Small intestine (tissue), 7 donors: ENCODE results near the gene ABCA2. TPM values are rescaled to one million over a fixed set of nuclear protein-coding genes. Genes with fewer than 3 reads are reported as not detected.
A peak's percentile ranks its signal among the peaks of the same experiment; 100 is the strongest.

Experiments
- DNase-seq, 2 donors: peaks; one replicate each; pipeline versions ENCODE4 v3.0.0 to v3.0.0-alpha.2; 2013
- FAIRE-seq: peaks from 2 replicates; lab custom pipeline; 2012; peaks lifted over from hg19 to GRCh38; lab: Jason Lieb, UNC
- H3K27ac ChIP-seq, 3 donors: one replicate each; pipeline ENCODE4 v1.5.1; 2013; ENCODE audit warnings: low read length in 2 of 3, mild to moderate bottlenecking in 2 of 3, control low read depth in 1 of 3, inconsistent platforms in 1 of 3, low read depth in 1 of 3, moderate library complexity in 1 of 3
- H3K27me3 ChIP-seq, 3 donors: one replicate each; pipeline ENCODE4 v1.6.1; 2013; ENCODE audit warnings: low read length in 3 of 3, inconsistent platforms in 1 of 3; ENCODE audit not compliant: control insufficient read depth in 3 of 3, insufficient read depth in 3 of 3
- H3K36me3 ChIP-seq, 3 donors: one replicate each; pipeline ENCODE4 v1.6.1; 2013; ENCODE audit warnings: low read length in 3 of 3, inconsistent platforms in 1 of 3, low read depth in 1 of 3, mild to moderate bottlenecking in 1 of 3, moderate library complexity in 1 of 3; ENCODE audit not compliant: control insufficient read depth in 3 of 3, insufficient read depth in 2 of 3
- H3K4me1 ChIP-seq, 3 donors: one replicate each; pipeline ENCODE4 v1.6.1; 2013; ENCODE audit warnings: low read length in 2 of 3, inconsistent platforms in 1 of 3, low read depth in 1 of 3, mild to moderate bottlenecking in 1 of 3, moderate library complexity in 1 of 3; ENCODE audit not compliant: control insufficient read depth in 3 of 3, insufficient read depth in 2 of 3
- H3K4me3 ChIP-seq, 3 donors: one replicate each; pipeline ENCODE4 v1.5.1; 2013; ENCODE audit warnings: low read length in 3 of 3, control low read depth in 1 of 3, inconsistent platforms in 1 of 3, low read depth in 1 of 3, mild to moderate bottlenecking in 1 of 3, moderate library complexity in 1 of 3
- H3K9me3 ChIP-seq, 2 donors: one replicate each; pipeline ENCODE4 v1.6.1; 2013; ENCODE audit warnings: low read depth in 1 of 2, low read length in 1 of 2; ENCODE audit not compliant: control insufficient read depth in 2 of 2, insufficient read depth in 1 of 2
- WGBS, 3 donors: extraction: QIAGEN DNeasy Blood & Tissue Kit; methylation state at CpG; one replicate each; pipeline ENCODE4 v1.1.7; 2013; 5-methylcytosine and 5-hydroxymethylcytosine counted together
- polyA plus RNA-seq, 4 donors: library from polyadenylated mRNA; stranded (reverse) in 3 of 4; unstranded in 1 of 4; fragments of 200-250 nt in 3 of 4; fragments of 120-200 nt in 1 of 4; gene quantifications; one replicate each; pipeline versions ENCODE4 v1.2.1 to v1.2.3, GENCODE V29; 2013
- donor health status: healthy with polysubstance abuse.
- donor health status: control.
- donor health status: control.
- donor health status: Bipolar disorder and iron deficiency.
- donor health status: healthy.

Gene ABCA2
- polyA plus RNA-seq, 4 donors, result 3.4 to 29.0 (median 8.8) TPM

DNA sequence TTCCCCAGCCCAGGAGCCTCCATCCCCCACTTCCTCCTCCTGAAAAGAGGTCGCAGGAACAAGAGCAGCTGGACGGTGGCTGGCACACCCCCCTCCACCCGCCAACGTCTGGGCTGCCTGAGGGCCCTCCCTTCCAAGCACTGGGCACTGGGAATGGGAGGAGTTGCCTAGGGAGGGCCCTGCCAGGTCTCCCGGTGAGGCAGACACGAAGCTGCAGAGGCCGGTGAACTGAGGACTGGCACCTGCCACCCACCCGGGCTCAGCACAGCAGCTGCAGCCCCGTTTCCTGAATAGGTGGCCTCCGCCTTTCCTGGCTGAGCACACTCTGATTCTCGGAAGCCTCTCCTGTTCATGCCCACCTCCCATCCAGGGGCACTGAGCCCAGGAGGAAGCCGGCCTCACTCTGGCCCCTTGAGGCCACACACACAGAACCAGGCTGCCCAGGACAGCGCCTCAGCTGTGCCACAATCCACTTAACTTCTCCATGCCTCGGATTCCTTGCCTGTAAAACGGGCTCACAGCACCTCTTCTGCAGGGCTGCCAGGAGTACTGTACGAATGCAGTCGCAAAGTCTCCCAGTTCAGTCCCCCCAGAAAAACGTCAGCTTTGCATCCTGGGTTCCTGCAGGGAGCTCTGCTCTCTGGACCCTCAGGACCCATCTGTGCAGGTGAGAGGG is 16.6 kb upstream of the ABCA2 start:
- Histone ChIP-seq H3K36me3 (peaks cover 0 to 9% (median 0%) of the 10 kb centered on the region in 3 donors), H3K27me3 (peaks cover 0 to 58% (median 6%) of the 10 kb centered on the region in 3 donors), H3K4me1 (peaks cover 0 to 24% (median 2%) of the 10 kb centered on the region in 3 donors), H3K4me3 (peak overlapping the region; percentile 29 to 55 (median 46)), H3K9me3 (no peaks in the 10 kb centered on the region), H3K27ac (peak overlapping the region in 1 of 3 donors; percentile 55)
- 9 to 33% (median 19%) methylated on average over 18 of the region's 18 CpGs for WGBS, 3 donors
- no peak for FAIRE-seq
- DNase-seq, result no peak

DNA sequence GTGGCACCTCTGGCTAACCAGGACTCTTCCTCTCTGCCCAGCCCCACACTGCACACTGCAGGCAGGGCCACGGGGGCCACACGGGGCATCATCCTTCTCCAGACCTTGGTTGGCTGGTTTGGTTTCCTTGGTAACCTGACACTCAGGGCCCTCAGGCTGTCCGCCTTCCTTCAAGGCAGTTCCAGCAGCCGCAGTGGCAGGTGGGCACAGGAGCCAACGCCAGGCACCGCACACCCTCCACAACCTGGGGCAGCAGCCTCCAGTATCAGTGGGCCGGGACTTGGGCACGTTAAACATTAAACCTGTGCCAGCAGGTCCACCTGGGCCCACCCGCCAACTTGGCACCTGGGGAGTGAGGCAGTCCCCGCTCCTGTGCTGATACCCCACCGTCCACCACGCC is 16.0 kb upstream of the ABCA2 start:
- Histone ChIP-seq H3K9me3 (no peaks in the 10 kb centered on the region), H3K4me3 (no peak overlapping the region), H3K4me1 (peaks cover 0 to 24% (median 2%) of the 10 kb centered on the region in 3 donors), H3K27me3 (peaks cover 0 to 52% (median 3%) of the 10 kb centered on the region in 3 donors), H3K27ac (peak overlapping the region in 1 of 3 donors; percentile 55), H3K36me3 (peaks cover 0 to 15% (median 0%) of the 10 kb centered on the region in 3 donors)
- 8 to 51% (median 23%) methylated on average over 11 to 12 of the region's 12 CpGs for WGBS, 3 donors
- no peak for DNase-seq
- no peak for FAIRE-seq

DNA sequence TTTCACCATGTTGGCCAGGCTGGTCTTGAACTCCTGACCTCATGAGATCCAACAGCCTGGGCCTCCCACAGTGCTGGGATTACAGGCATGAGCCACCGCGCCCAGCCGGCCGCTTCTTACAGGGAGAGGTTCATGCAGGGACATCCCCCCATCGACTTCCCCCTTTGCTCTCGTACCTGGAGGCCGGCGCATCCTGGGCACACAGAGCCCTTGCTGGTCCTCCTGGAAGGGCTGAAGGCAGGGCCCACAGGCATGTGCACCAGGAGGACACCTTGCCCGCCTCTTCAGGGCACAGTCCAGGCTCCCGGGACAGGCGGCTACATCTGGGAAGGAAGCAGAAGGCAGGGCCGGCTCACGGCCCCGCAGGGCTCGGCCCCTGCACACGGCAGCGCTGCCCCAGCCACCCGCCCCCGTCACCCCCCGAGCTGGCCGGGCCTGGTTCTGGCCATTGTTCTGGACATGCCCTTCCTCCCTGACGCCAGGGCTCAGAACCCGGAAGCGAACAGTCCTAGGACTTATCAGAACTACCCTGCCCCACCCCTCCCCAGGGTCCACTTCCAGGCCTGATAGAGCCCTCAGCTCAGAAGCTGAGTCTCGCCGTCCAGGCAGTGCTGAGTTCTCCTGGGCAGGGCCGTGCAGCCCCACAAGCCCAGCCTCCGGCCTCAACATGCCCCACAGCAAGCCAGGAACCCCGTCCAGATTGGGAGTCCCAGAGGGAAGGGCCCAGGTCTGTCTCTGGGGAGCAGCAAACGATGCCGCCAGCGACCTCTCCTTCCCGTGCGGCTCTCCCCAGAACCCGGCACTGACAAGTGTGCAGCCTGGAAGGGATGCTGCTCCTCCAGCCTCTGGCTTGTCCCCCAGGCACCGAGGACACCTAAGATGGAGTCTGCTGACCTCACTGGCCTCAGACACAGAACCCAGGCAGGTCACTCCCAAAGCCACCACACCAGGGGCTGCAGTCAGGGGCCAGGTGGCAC is 15.0 kb upstream of the ABCA2 start:
- peak in 1 of 2 donors; percentile 84 for DNase-seq
- Histone ChIP-seq H3K4me3 (no peak overlapping the region), H3K27ac (peak overlapping the region in 1 of 3 donors; percentile 55), H3K4me1 (peaks cover 0 to 24% (median 2%) of the 10 kb centered on the region in 3 donors), H3K9me3 (no peaks in the 10 kb centered on the region), H3K36me3 (peaks cover 0 to 20% (median 0%) of the 10 kb centered on the region in 3 donors), H3K27me3 (peaks cover 0 to 43% (median 3%) of the 10 kb centered on the region in 3 donors)
- FAIRE-seq, result no peak
- WGBS, 3 donors, result 30 to 64% (median 55%) methylated on average over 29 to 36 of the region's 36 CpGs

DNA sequence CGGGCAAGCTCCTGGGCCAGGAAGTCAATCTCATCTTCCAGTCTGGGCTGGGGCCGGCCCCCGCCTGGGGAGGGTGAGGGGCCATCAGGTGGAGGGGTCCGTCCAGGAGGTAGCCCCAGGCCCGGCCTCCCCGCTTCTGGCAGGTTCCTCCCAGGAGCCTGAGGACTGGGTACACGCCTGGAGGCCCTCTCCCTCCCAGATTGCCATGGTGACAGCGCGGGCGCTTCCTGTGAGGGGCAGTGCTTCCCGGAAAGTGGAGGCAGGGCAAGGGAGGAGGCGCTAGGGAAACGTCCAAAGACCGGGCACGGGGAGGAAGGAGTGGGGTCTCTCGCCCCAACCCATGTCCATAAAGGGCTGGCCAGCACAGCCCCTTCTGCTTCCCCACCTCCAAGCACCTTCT is 13.1 kb upstream of the ABCA2 start:
- Histone ChIP-seq H3K27me3 (peaks cover 0 to 24% (median 0%) of the 10 kb centered on the region in 3 donors), H3K9me3 (no peaks in the 10 kb centered on the region), H3K4me1 (peaks cover 0 to 20% (median 0%) of the 10 kb centered on the region in 3 donors), H3K4me3 (no peak overlapping the region), H3K36me3 (peaks cover 0 to 22% (median 0%) of the 10 kb centered on the region in 3 donors), H3K27ac (no peak overlapping the region)
- DNase-seq, result no peak
- 63 to 73% (median 71%) methylated on average over 16 of the region's 16 CpGs for WGBS, 3 donors
- no peak for FAIRE-seq

DNA sequence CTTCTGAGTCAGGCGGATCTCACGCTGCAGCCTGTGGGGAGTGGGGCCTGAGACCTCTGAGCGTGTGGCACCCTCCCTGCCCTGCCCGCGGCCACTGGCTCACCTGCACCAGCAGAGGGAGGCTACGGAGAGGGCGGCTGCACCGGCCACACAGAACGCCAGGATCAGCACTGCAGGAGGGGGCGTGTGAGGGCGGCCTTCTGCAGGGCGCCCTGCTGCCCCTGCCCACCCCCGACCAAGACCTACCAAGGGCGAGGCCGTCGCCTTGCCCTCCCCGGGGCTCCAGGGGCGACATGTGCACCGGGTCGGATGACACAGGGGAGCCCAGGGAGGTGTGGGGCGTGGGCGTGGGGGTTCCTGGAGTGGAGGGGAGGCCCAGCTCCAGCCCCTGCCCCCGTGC is 12.5 kb upstream of the ABCA2 start:
- FAIRE-seq (no peak), DNase-seq (no peak)
- Histone ChIP-seq H3K27me3 (peaks cover 0 to 21% (median 0%) of the 10 kb centered on the region in 3 donors), H3K4me3 (no peak overlapping the region), H3K4me1 (peaks cover 0 to 21% (median 0%) of the 10 kb centered on the region in 3 donors), H3K9me3 (no peaks in the 10 kb centered on the region), H3K36me3 (peaks cover 0 to 22% (median 0%) of the 10 kb centered on the region in 3 donors), H3K27ac (no peak overlapping the region)
- 85 to 91% (median 87%) methylated on average over 16 to 23 of the region's 23 CpGs for WGBS, 3 donors

DNA sequence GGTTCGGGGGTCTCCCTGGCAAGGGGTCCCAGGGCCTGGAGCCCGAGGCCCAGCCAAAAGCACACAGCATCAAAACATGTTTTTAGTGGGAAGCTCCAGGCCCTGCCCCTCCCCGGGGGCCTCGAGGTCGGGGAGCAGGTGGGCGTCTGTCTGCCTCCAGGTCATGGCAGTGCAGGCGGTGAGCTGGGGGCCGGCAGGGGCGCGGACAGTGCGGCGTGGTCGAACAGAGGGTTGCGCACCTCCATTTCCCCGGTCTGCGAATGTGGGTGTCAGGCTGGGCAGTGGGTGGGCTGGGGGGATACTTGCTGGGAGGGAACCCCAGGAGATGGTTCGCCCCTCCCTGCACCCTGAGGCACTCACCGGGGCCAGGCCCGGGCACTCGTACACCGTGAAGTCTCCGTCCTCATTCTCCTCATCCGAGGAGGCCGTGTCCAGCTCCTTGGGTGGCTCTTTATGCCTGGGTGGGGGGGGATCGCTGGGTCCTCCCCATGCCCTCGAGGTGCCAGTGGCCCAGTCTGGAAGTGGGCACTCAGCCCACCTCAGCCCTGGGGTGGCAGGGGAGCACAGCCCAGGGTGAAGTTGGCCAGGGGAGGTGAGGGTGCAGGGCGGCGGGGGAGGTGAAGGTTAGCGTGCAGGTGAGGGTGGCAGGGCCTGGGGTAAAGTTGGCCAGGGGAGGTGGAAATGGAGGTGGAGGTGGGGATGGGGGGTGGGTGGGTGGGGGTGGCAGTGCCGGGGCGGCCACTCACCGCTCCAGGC is 11.8 kb upstream of the ABCA2 start:
- Histone ChIP-seq H3K9me3 (no peaks in the 10 kb centered on the region), H3K27me3 (peaks cover 0 to 13% (median 0%) of the 10 kb centered on the region in 3 donors), H3K27ac (no peak overlapping the region), H3K4me1 (peaks cover 0 to 20% (median 0%) of the 10 kb centered on the region in 3 donors), H3K36me3 (peaks cover 0 to 22% (median 0%) of the 10 kb centered on the region in 3 donors), H3K4me3 (no peak overlapping the region)
- FAIRE-seq (no peak), DNase-seq (no peak)
- 86 to 90% (median 88%) methylated on average over 27 to 32 of the region's 32 CpGs for WGBS, 3 donors

DNA sequence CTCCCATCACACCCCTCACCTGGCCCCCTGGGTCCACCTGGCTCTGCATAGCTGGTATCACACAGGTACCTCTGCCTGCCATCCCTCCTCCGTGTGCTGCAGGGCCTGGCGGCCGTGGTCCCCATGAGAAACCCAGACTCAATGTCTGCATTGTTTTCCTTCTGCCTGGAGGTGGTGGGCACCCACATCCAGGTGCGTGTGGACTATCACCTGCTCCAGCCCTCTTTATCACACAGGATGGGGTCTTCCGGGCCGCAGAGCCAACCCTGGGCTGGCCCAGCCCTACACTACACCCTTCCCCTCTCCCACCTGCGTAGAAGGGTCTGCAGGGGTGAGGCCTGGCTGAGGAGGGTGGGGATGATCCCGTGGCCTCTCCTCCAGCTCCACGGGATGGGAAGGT is 10.9 kb upstream of the ABCA2 start:
- no peak for FAIRE-seq
- Histone ChIP-seq H3K27me3 (peaks cover 0 to 5% (median 0%) of the 10 kb centered on the region in 3 donors), H3K4me3 (no peak overlapping the region), H3K36me3 (peaks cover 0 to 22% (median 0%) of the 10 kb centered on the region in 3 donors), H3K4me1 (peaks cover 0 to 17% (median 0%) of the 10 kb centered on the region in 3 donors), H3K9me3 (no peaks in the 10 kb centered on the region), H3K27ac (no peak overlapping the region)
- no peak for DNase-seq
- WGBS, 3 donors, result 79 to 94% (median 87%) methylated on average over 9 of the region's 9 CpGs
